Measurements from ENCODE around the gene WDR93.

The WDR93 gene

GRCh38 chr15:89693091-89693490 is 2.5 kb downstream of the WDR93 start:
- no peak for DNase-seq

GRCh38 chr15:89693696-89694095 is 3.1 kb downstream of the WDR93 start:
- no peak for DNase-seq

GRCh38 chr15:89695198-89695597 is 4.6 kb downstream of the WDR93 start:
- no peak for DNase-seq

GRCh38 chr15:89704411-89704810 is 13.8 kb downstream of the WDR93 start:
- no peak for DNase-seq

GRCh38 chr15:89707577-89707976 is 17.0 kb downstream of the WDR93 start:
- DNase-seq = no peak

GRCh38 chr15:89714775-89715174 is 24.2 kb downstream of the WDR93 start:
- no peak for DNase-seq

GRCh38 chr15:89723031-89723430 is 32.4 kb downstream of the WDR93 start:
- DNase-seq = no peak

GRCh38 chr15:89724621-89725020 is 34.0 kb downstream of the WDR93 start:
- no peak for DNase-seq

GRCh38 chr15:89725064-89725463 is 34.5 kb downstream of the WDR93 start:
- no peak for DNase-seq

GRCh38 chr15:89728254-89728653 is 37.6 kb downstream of the WDR93 start:
- no peak for DNase-seq

GRCh38 chr15:89731275-89731674 is 40.7 kb downstream of the WDR93 start:
- no peak for DNase-seq

GRCh38 chr15:89732451-89733172 is 42.0 kb downstream of the WDR93 start:
- no peak for DNase-seq

- no peak for DNase-seq
Measured at GRCh38 chr15:89735773-89736172, 45.2 kb downstream of the WDR93 start.

GRCh38 chr15:89740137-89740536 is 49.5 kb downstream of the WDR93 start:
- peak; percentile 85 for DNase-seq

- DNase-seq = no peak
Measured at GRCh38 chr15:89743011-89743410, 52.4 kb downstream of the WDR93 start.

- no peak for DNase-seq
Measured at GRCh38 chr15:89743594-89743993, 53.0 kb downstream of the WDR93 start.

GRCh38 chr15:89745131-89745530 is 54.5 kb downstream of the WDR93 start:
- DNase-seq = no peak

- DNase-seq = no peak
Measured at GRCh38 chr15:89745768-89746167, 55.2 kb downstream of the WDR93 start.

GRCh38 chr15:89746386-89746780 is 55.8 kb downstream of the WDR93 start:
- no peak for DNase-seq

GRCh38 chr15:89747708-89748682 is 57.4 kb downstream of the WDR93 start:
- DNase-seq = no peak

GRCh38 chr15:89749054-89749453 is 58.4 kb downstream of the WDR93 start:
- no peak for DNase-seq

- DNase-seq = no peak
Measured at GRCh38 chr15:89749526-89749925, 58.9 kb downstream of the WDR93 start.

GRCh38 chr15:89749951-89750559 is 59.4 kb downstream of the WDR93 start:
- no peak for DNase-seq

Measured in islet precursor cell (in vitro differentiated cells).